ENCODE data around the gene SHISA4. TPM values are rescaled to one million over a fixed set of nuclear protein-coding genes. Genes with fewer than 3 reads are reported as not detected.

Gene SHISA4
- total RNA-seq, 1 donor from 2014 or later: 7.4 TPM

- Mint-ChIP-seq H3K4me3 (ENCODE audit: low read depth) (no peak overlapping the region), H3K27me3 (peaks cover 42% of the 10 kb centered on the region), H3K36me3 (ENCODE audit: insufficient read depth) (no peaks in the 10 kb centered on the region), H3K27ac (no peak overlapping the region), H3K9me3 (ENCODE audit: low read depth) (no peaks in the 10 kb centered on the region), H3K4me1 (ENCODE audit: low read depth) (peaks cover 2% of the 10 kb centered on the region)
- TF ChIP-seq CTCF (IDR thresholded peaks at IDR 0.05; ENCODE audit: unreplicated experiment): no peak
- no peak for DNase-seq (ENCODE audit: low spot score, unreplicated experiment)
Measured at GRCh38 chr1:201890806-201891450, 2.2 kb downstream of the SHISA4 start.

- H3K4me1 Mint-ChIP-seq (ENCODE audit: low read depth): peaks cover 4% of the 10 kb centered on the region
- DNase-seq (ENCODE audit: low spot score, unreplicated experiment): no peak
- H3K4me3 Mint-ChIP-seq (ENCODE audit: low read depth): no peak overlapping the region
- no peak for TF ChIP-seq CTCF (IDR thresholded peaks at IDR 0.05; ENCODE audit: unreplicated experiment)
- no peaks in the 10 kb centered on the region for H3K9me3 Mint-ChIP-seq (ENCODE audit: low read depth)
- H3K27me3 Mint-ChIP-seq: peaks cover 42% of the 10 kb centered on the region
- H3K36me3 Mint-ChIP-seq (ENCODE audit: insufficient read depth): no peaks in the 10 kb centered on the region
- H3K27ac Mint-ChIP-seq: no peak overlapping the region
Measured at GRCh38 chr1:201891451-201892045, 2.9 kb downstream of the SHISA4 start.

GRCh38 chr1:201892211-201892610, 3.5 kb downstream of the SHISA4 start:
- H3K9me3 Mint-ChIP-seq (ENCODE audit: low read depth): no peaks in the 10 kb centered on the region
- DNase-seq (ENCODE audit: low spot score, unreplicated experiment): no peak
- no peak overlapping the region for H3K4me3 Mint-ChIP-seq (ENCODE audit: low read depth)
- H3K36me3 Mint-ChIP-seq (ENCODE audit: insufficient read depth): no peaks in the 10 kb centered on the region
- peaks cover 35% of the 10 kb centered on the region for H3K27me3 Mint-ChIP-seq
- TF ChIP-seq CTCF (IDR thresholded peaks at IDR 0.05; ENCODE audit: unreplicated experiment): no peak
- H3K27ac Mint-ChIP-seq: peak overlapping the region; percentile 37
- H3K4me1 Mint-ChIP-seq (ENCODE audit: low read depth): peaks cover 4% of the 10 kb centered on the region

GRCh38 chr1:201893431-201893830, 4.7 kb downstream of the SHISA4 start:
- no peak for DNase-seq (ENCODE audit: low spot score, unreplicated experiment)
- peaks cover 25% of the 10 kb centered on the region for H3K27me3 Mint-ChIP-seq
- peaks cover 4% of the 10 kb centered on the region for H3K4me1 Mint-ChIP-seq (ENCODE audit: low read depth)
- no peak overlapping the region for H3K27ac Mint-ChIP-seq
- H3K4me3 Mint-ChIP-seq (ENCODE audit: low read depth): no peak overlapping the region
- no peaks in the 10 kb centered on the region for H3K36me3 Mint-ChIP-seq (ENCODE audit: insufficient read depth)
- H3K9me3 Mint-ChIP-seq (ENCODE audit: low read depth): no peaks in the 10 kb centered on the region
- no peak for TF ChIP-seq CTCF (IDR thresholded peaks at IDR 0.05; ENCODE audit: unreplicated experiment)

GRCh38 chr1:201894343-201895119, 5.8 kb downstream of the SHISA4 start:
- no peak for TF ChIP-seq CTCF (IDR thresholded peaks at IDR 0.05; ENCODE audit: unreplicated experiment)
- H3K27me3 Mint-ChIP-seq: peaks cover 23% of the 10 kb centered on the region
- peaks cover 3% of the 10 kb centered on the region for H3K4me1 Mint-ChIP-seq (ENCODE audit: low read depth)
- H3K36me3 Mint-ChIP-seq (ENCODE audit: insufficient read depth): no peaks in the 10 kb centered on the region
- no peak overlapping the region for H3K27ac Mint-ChIP-seq
- no peak for DNase-seq (ENCODE audit: low spot score, unreplicated experiment)
- H3K4me3 Mint-ChIP-seq (ENCODE audit: low read depth): no peak overlapping the region
- no peaks in the 10 kb centered on the region for H3K9me3 Mint-ChIP-seq (ENCODE audit: low read depth)
